Stimulated activated CD4-positive, alpha-beta T cell treated with anti-CD3 and anti-CD28 coated beads, TNF-alpha, amount 100 ng/mL, for 1 hour (primary cell): Measurements from ENCODE around the gene PCDHGA1.

Source experiments
- DNase-seq, 3 donors: peaks; one replicate each; pipeline ENCODE4 v3.0.0-alpha.2; 2020; ENCODE audit warnings: low read depth in 3 of 3, low spot score in 1 of 3

The PCDHGA1 gene

DNA sequence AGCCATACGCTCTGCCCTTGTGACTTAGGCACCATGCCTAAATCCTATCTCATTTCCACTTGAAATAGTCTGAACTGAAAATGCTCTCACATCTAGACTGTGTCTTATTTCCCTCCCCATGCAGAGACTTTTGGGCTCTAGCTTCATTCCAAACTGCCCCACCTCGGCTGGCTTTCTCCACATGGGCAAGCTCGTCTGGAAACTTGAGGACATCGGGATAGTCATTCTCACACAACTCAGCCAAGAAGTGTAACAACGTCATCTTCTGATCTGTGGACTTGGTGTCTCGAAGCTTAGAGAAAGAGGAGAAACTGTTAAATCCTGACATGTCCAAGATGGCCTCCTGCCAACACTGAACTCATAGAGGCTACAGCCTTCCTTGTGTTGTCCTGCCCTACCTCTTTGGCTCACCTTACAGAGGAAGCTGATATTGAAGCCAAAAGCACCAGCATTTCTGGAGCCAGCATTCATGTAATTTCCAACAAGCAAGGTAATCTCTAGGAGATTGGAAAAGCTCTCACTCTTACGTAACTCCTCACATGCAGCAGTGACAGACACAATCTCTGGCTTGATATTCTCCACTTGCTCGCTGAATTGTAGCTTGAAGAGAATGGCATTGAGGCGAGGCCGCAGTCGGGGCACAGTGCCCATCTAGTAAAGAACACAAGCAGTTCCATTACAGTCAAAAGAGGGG is 198.1 kb downstream of the PCDHGA1 start:
- DNase-seq: no peak

DNA sequence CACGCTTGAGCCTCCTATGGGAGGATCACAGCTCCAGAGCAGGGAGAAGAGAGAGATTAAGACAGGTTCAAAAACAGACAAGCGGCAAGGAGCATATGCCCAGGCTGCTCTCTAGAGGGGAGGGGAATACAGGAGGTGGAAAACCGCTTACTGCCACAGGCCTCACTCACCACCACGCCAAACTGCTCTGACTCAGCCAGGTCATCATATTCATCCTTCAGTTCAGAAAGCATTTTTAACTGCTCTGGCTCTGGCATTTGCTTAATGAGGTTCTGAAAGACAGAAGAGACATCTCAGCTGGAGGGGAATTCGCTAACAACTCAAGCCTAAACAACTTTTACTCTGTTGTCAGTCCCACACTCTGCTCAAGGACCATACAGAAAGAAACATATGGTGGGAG is 198.7 kb downstream of the PCDHGA1 start:
- DNase-seq: no peak

DNA sequence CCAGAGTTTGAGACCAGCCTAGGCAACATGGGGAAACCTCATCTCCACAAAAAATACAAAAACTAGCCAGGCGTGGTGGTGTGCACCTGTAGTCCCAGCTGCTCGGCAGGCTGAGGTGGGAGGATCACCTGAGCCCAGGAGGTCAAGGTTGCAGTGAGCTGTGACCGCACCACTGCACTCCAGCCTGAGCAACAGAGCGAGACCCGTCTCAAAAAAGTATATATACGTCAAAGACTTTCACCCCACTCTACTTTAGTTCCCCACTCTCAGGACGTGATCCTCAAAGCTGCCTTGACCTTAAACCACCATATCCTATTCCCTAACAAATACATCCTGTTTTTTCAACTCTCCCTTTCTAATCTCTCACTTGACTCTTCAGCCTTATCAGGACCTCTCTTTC is 199.6 kb downstream of the PCDHGA1 start:
- no peak for DNase-seq

DNA sequence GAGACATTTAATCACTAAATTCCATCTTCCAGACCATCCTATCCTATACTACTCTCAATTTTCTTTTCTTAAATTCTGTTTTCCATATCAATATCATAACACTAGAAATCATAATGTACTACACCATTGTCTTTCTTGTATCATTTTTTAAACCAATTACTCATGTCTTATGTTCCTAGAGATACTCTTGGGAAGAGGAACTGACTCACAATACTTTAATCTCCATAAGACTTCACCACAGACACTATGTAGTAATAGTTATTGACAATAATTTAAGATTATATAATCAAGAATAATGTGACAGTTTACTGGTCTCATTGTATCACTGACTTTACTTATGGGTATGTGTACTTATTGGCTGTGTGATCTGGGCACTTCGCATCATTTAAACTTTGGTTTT is 202.4 kb downstream of the PCDHGA1 start:
- DNase-seq: no peak

DNA sequence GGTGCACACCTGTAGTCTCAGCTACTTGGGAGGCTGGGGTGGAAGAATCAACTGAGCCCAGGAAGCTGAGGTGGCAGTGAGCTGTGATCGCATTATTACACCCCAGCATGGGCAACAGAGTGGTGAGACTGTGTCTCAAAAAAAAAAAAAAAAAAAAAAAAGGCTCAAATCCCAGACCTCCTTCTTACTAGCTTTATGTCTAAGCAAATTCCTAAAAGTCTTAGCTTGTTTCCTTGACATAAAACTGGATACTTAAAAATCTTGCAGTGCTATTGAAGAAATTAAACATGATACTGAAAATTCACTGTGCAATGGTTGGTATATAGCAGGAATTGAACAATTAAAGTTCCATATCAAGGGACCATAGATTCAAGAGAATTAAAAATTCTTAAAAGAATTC is 203.6 kb downstream of the PCDHGA1 start:
- no peak for DNase-seq

DNA sequence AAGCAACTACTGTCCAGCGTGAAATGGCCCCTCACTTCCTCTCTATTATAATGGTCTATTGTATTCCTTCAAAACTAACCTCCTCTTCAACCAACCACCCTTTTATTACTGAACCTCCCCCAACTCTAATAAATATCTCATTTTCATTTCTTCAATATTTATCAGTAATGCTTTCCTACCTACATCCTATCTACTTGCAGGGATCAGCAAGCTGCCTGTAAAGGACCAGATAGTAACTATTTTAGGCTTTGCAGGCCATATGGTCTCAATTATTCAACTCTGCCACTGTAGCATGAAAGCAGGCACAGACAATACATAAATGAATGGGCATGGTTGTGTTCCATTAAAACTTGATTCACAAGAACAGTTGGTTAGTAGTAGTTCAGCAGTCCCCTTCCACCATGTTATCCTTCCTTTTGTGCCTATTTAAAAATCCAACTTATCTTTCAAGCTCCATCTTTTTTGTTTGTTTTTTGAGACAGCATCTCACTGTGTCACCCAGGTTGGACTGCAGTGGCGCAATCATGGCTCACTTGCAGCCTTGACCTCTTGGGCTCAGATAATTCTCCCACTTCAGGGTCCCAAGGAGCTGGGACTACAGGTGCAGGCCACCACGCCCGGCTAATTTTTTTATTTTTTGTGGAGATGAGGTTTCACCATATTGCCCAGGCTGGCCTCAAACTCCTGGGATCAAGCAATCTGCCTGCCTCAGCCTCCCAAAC is 204.3 kb downstream of the PCDHGA1 start:
- no peak for DNase-seq

DNA sequence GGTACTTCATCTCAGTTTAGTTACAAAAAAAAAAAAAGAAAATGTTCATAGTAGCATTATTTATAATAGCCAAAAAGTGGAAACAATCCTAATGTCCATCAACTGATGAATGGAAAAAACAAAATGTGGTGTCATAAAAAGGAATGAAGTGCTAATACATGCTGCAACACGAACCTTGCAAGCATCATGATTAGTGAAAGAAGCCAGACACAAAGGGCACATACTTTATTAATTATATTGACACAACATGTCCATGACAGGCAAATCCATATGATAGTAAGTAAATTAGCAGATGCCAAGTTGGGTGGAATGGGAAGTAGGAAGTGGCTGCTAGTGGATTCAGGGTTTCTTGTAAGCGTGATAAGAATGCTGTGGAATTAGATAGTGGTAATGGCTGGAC is 212.7 kb downstream of the PCDHGA1 start:
- no peak for DNase-seq

DNA sequence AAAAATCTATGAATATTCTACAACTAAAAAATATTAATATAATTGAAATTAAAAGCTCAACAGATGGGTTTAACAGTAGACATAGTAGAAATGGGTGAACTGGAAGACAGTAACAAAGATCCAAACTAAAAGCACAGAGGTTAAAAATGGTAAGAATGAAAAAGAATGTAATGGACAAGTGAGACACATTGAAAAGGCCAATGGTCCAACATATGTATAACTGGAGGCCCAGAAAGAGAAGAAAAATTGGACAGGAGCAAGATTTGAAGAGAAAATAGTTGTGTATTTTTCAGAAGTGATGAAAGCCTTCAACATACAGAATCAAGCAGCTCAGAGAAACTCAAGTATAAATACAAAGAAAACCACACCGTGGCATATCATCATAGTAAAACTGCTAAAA is 217.2 kb downstream of the PCDHGA1 start:
- no peak for DNase-seq

DNA sequence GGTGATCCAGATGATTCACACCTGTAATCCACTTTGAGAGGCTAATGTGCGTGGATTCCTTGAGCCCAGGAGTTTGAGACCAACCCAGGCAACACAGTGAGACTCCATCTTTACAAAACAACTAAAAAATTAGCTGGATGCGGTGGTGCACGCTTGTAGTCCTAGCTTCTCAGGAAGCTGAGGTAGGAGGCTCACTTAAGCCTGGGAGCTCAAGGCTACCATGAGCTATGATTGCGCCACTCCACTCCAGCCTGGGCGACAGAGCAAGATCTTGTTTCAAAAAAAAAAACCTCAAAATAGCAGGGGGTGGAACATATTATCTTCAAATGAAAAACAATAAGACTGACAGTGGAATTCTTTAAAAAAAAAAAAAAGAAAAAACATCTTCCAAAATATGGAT is 217.6 kb downstream of the PCDHGA1 start:
- no peak for DNase-seq

DNA sequence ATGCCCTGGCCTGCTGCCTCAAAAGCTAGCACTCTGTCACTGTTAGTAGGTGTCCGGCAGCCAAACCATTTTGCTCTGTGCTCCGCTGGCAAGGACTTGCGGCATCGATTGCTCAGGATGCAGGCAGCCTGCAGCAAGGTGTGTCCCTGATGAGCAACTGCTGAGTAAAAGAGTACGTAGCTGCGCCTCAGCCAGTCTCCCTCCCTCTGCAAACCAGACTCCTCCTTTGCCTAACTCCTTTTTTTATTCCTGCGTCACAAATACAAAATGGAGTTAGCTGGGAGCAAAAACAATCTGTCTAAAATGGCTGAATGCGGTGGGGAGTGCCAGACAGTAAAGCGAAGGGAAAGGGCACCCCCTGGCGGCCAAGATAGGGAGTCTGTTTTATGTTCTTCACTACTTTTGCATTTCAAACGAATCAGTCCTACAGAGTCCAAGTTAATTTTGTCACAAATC is 227.4 kb downstream of the PCDHGA1 start:
- DNase-seq: peak; percentile 42 to 74 (median 50)

DNA sequence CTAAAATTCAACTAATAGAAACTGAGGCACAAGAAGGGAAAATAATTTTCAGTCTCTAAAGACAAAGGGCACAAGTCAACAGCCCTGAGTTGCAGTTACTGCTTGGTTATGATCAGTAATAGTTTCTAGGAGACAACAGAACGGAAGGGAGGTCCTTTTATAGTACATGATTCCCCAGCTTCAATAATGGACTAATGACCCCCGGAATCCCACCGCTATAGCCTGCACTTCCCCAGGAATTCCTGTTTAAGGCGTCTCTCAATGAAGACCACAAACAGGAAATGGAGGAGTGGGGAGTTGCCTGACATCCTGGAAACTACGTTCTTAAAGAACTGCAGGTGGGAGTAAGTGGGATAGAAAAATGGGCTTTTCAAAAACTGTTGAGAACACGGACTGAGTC is 227.8 kb downstream of the PCDHGA1 start:
- no peak for DNase-seq

DNA sequence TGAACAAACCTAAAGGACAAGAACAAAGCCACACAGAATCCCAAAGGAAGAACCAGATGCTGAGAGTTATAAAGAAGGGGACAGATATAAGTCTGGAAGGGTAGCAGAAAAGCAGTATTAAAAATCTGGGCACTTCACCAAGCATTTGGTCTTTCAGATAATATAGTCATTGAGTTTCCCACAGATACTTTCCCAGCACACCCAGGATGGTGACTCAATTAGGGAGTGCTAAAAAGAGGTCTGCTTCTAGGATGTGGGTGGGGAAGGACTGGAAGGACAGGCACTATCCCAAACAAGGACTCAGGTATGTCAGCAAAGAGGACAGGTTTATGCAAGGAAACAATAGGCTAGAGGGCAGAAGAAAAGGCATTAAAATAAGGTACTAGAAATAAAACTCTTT is 229.1 kb downstream of the PCDHGA1 start:
- DNase-seq: no peak

DNA sequence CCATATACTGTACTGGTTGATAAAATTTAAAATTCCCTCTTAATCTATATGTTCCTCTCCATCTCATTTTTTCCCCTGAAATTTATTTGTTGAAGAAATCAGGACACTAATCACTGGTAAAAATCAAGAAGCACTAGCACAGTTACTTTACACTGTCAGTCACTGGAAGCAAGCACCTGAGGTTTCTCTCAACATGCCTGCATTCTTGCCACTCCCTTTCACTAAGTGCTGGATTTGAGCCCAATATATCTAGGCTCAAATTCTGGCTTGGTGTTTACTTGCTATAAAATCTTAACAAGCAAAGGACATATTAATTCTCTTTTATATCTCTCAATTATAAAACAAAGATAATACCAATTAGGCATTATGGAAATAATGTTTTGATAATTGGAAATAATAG is 229.8 kb downstream of the PCDHGA1 start:
- DNase-seq: no peak

DNA sequence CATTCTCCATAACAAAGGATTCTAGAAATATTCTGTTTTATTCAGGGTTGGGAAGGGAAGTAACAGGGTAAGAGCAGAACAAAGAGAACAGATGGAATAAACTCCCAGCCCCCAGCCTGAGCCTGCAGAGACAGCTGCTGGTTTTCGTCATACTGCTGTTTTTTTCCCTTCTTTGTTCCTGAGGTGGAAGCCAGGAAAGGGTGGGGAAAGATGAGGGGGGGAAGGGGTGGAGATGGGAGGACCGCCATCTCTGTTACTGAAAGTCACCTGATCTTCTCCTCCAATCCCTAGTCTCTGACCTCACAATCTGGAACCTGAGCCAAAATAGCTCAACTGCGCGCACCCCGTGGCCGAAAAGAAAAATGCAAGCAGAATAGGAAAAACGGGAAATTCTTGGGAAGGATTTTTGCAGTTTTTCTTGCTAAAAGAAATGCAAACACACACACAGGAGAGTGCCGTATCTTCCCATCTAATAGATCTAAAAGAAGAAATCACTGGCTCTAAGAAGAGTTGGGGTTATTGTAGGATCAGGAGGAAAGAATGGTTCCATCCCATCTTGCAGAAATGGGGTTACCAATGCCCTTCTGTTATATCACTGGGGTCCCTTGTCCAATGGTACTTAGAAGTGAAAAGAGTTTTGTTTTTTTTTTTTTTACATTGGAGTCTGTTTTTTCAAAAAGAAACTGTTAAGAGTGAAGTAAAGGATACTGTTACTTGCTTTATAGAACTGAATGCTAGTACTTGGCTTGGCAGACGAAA is 230.6 kb downstream of the PCDHGA1 start:
- no peak for DNase-seq
